ENCODE data around the gene RHOXF1.
"Not testable (repeated sequence)": the region's sequence is repeated elsewhere in the genome, so short reads cannot be mapped to it uniquely, and the experiment has no call there.

The RHOXF1 gene

DNA sequence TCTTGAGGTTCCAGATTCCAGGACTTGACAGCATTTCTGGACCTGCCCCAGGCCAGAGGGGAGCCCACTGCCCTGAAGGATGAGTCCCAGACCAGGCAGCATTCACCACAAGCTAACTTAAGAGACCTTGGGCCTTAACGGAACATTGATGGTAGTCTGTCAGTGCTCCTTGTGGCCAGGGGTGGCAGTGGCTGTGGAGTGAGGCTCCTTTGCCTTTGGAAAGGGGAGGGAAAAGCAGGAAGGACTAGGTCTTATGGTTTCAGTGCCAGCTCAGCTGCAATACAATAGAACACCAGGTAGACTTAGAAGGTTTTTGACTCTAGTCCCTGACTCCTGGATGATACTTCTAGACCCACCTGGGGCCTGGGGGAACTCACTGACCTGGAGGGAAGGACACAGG is 49.5 kb downstream of the RHOXF1 start:
- not testable (repeated sequence) for H3K27me3 ChIP-seq (ENCODE audit: control insufficient read depth, insufficient read depth, low read length); H3K9me3 ChIP-seq (replicated peaks; ENCODE audit: low read length); H3K4me2 ChIP-seq (ENCODE audit: low read length); H3K4me1 ChIP-seq (ENCODE audit: control insufficient read depth, insufficient read depth, low read length); H3K4me3 ChIP-seq (ENCODE audit: low read length); H3K9ac ChIP-seq (ENCODE audit: low read depth, low read length); H3K36me3 ChIP-seq (ENCODE audit: insufficient read depth, low read length)

Data from skeletal muscle satellite cell (primary cell).